HepG2 (cell line): Measurements from ENCODE around the gene ANKDD1A. TPM values are rescaled to one million over a fixed set of nuclear protein-coding genes. Genes with fewer than 3 reads are reported as not detected.

Experiments
- ATAC-seq: fragments of 200-7000 bp; cut with Tn5 transposase; 3 replicates; pipeline ENCODE4 v1.9.1; 2020; ENCODE audit warnings: mild to moderate bottlenecking, moderate library complexity
- BruUV-seq: library from RNA; stranded (reverse); fragments of 400-500 nt; replicated peaks from 2 replicates; lab custom pipeline; 2021; lab: Mats Ljungman, UMichigan
- CTCF ChIA-PET: fragments of 300-600 bp; formaldehyde crosslinking; extraction: SDS; loops from one replicate; lab custom pipeline; 2021; ENCODE audit warnings: low total read pairs, inconsistent platforms, low intra/inter-chr PET ratio; lab: Yijun Ruan, JAX
- POLR2A ChIA-PET: fragments of 350-600 bp; sonication (Branson Sonifier 250); formaldehyde crosslinking; loops from one replicate; lab custom pipeline; 2020; ENCODE audit warnings: antibody characterized with exemption, inconsistent platforms; lab: Yijun Ruan, JAX
- DNase-seq: peaks from one replicate; pipeline ENCODE4 v3.0.0-alpha.2; 2015; ENCODE audit warnings: low spot score
- FAIRE-seq: peaks from 3 replicates; lab custom pipeline; 2011; peaks lifted over from hg19 to GRCh38; lab: Jason Lieb, UNC
- H2AFZ ChIP-seq: one replicate; pipeline ENCODE4 v1.6.1; 2011; ENCODE audit warnings: low read length, inconsistent platforms
- H3K27ac ChIP-seq: fragments of 300-600 bp; 3 replicates; pipeline ENCODE4 v1.8.0; 2011; ENCODE audit warnings: mixed run types, mild to moderate bottlenecking, mixed read lengths, low read length, inconsistent platforms; ENCODE audit not compliant: insufficient read depth; ENCODE audit errors: extremely low read length
- H3K27me3 ChIP-seq, 2 experiments: fragments of 200-600 bp in 1 of 2; 2 replicates in 1 of 2; 3 replicates in 1 of 2; pipeline versions ENCODE4 v1.6.0 to v1.8.0; 2011; ENCODE audit warnings: low read length in 2 of 2, mild to moderate bottlenecking in 2 of 2, moderate library complexity in 2 of 2, inconsistent platforms in 1 of 2; ENCODE audit not compliant: insufficient read depth in 2 of 2, control insufficient read depth in 1 of 2
- H3K36me3 ChIP-seq, 2 experiments: fragments of 200-600 bp in 1 of 2; replicated peaks in 1 of 2; 2 replicates in 1 of 2; 3 replicates in 1 of 2; pipeline versions ENCODE4 v1.5.1 to v1.8.0; 2011; ENCODE audit warnings: low read length in 2 of 2, inconsistent platforms in 1 of 2; ENCODE audit not compliant: insufficient read depth in 2 of 2, control insufficient read depth in 1 of 2
- H3K4me1 ChIP-seq: 2 replicates; pipeline ENCODE4 v1.5.1; 2012; ENCODE audit warnings: low read length, inconsistent platforms; ENCODE audit not compliant: insufficient read depth
- H3K4me2 ChIP-seq: 2 replicates; pipeline ENCODE4 v1.6.0; 2011; ENCODE audit warnings: low read depth, low read length, inconsistent platforms
- H3K4me3 ChIP-seq, 3 experiments: fragments of 200-600 bp in 1 of 3; sonication (generic), shearing (Covaris generic) in 1 of 3; replicated peaks in 1 of 3; 2 replicates each; pipeline ENCODE4 v1.5.1; 2011 to 2016; ENCODE audit warnings: low read length in 3 of 3, inconsistent platforms in 2 of 3, low read depth in 2 of 3, mild to moderate bottlenecking in 2 of 3, control low read depth in 1 of 3, mixed read lengths in 1 of 3; ENCODE audit not compliant: insufficient read depth in 1 of 3
- H3K79me2 ChIP-seq: one replicate; pipeline ENCODE4 v1.6.1; 2011; ENCODE audit warnings: low read length, inconsistent platforms; ENCODE audit not compliant: insufficient read depth
- H3K9ac ChIP-seq: 2 replicates; pipeline ENCODE4 v1.6.0; 2011; ENCODE audit warnings: mild to moderate bottlenecking, low read depth, low read length, inconsistent platforms; ENCODE audit not compliant: insufficient read depth
- H3K9me3 ChIP-seq: 2 replicates; pipeline ENCODE4 v1.5.1; 2012; ENCODE audit warnings: mild to moderate bottlenecking, low read length
- H4K20me1 ChIP-seq: 2 replicates; pipeline ENCODE4 v1.6.0; 2011; ENCODE audit warnings: inconsistent platforms, mild to moderate bottlenecking, low read length, moderate library complexity; ENCODE audit not compliant: insufficient read depth
- EP300 ChIP-seq, 3 experiments: sonication (generic) in 1 of 3; formaldehyde crosslinking in 1 of 3; IDR thresholded peaks; 2 replicates each; pipeline versions ENCODE4 v1.5.1 to v1.6.1; 2011 to 2020; ENCODE audit warnings: low read depth in 2 of 3, low read length in 2 of 3, borderline replicate concordance in 1 of 3, improper control_type of control experiment in 1 of 3, mild to moderate bottlenecking in 1 of 3, missing genetic modification reagents in 1 of 3, moderate library complexity in 1 of 3
- FOSL2 ChIP-seq: sonication (generic); formaldehyde crosslinking; IDR thresholded peaks from 2 replicates; pipeline ENCODE4 v1.4.0; 2020; ENCODE audit warnings: missing genetic modification reagents
- GATA4 ChIP-seq: sonication (generic); IDR thresholded peaks from 2 replicates; pipeline ENCODE4 v1.6.1; 2016; ENCODE audit warnings: antibody characterized with exemption, low read depth, borderline replicate concordance
- GTF2F1 ChIP-seq: fragments of 150-350 bp; IDR thresholded peaks from 2 replicates; pipeline ENCODE4 v1.6.1; 2014; ENCODE audit warnings: low read length
- LCORL ChIP-seq, 2 experiments: fragments of 450-650 bp in 1 of 2; sonication (generic) in 1 of 2; formaldehyde crosslinking in 1 of 2; IDR thresholded peaks; 2 replicates each; pipeline versions ENCODE4 v1.5.0 to v1.6.1; 2017 to 2020; ENCODE audit warnings: antibody characterized with exemption in 1 of 2, missing genetic modification reagents in 1 of 2
- MAFG ChIP-seq: sonication (generic); formaldehyde crosslinking; IDR thresholded peaks from 2 replicates; pipeline ENCODE4 v1.5.1; 2020; ENCODE audit warnings: mild to moderate bottlenecking, missing genetic modification reagents
- PAXIP1 ChIP-seq: sonication (generic); formaldehyde crosslinking; conservative IDR thresholded peaks from 2 replicates; pipeline ENCODE4 v1.4.0; 2020; ENCODE audit warnings: mild to moderate bottlenecking, missing genetic modification reagents, moderate library complexity
- PHF8 ChIP-seq: sonication (generic); formaldehyde crosslinking; IDR thresholded peaks from 2 replicates; pipeline ENCODE4 v1.5.0; 2020; ENCODE audit warnings: missing genetic modification reagents
- SALL1 ChIP-seq: sonication (generic); formaldehyde crosslinking; IDR thresholded peaks from 2 replicates; pipeline ENCODE4 v1.8.0; 2022; ENCODE audit warnings: mild to moderate bottlenecking, missing genetic modification reagents
- SRY ChIP-seq: sonication (generic); formaldehyde crosslinking; IDR thresholded peaks from 2 replicates; pipeline ENCODE4 v1.8.0; 2022; ENCODE audit warnings: mild to moderate bottlenecking, missing genetic modification reagents
- TBX2 ChIP-seq: sonication (generic); formaldehyde crosslinking; IDR thresholded peaks from 2 replicates; pipeline ENCODE4 v1.5.0; 2020; ENCODE audit warnings: missing genetic modification reagents, mild to moderate bottlenecking, borderline replicate concordance
- TFE3 ChIP-seq: IDR thresholded peaks from 2 replicates; pipeline ENCODE4 v1.6.1; 2016
- XRCC5 ChIP-seq: fragments of 200-400 bp; formaldehyde crosslinking; optimal IDR thresholded peaks from 2 replicates; pipeline ENCODE3; 2017; ENCODE audit warnings: mild to moderate bottlenecking, low read length
- ZC3H13 ChIP-seq: sonication (generic); formaldehyde crosslinking; IDR thresholded peaks from 2 replicates; pipeline ENCODE4 v1.8.1; 2023; ENCODE audit warnings: mild to moderate bottlenecking, missing genetic modification reagents, moderate library complexity
- ZFYVE20 ChIP-seq: sonication (generic); formaldehyde crosslinking; IDR thresholded peaks from 2 replicates; pipeline ENCODE4 v1.8.0; 2023; ENCODE audit warnings: low read depth, mild to moderate bottlenecking, moderate library complexity, missing genetic modification reagents, borderline replicate concordance
- ZNF235 ChIP-seq: sonication (generic); formaldehyde crosslinking; IDR thresholded peaks from 2 replicates; pipeline ENCODE4 v1.8.1; 2023; ENCODE audit warnings: mild to moderate bottlenecking, missing genetic modification reagents, borderline replicate concordance
- ZNF34 ChIP-seq: sonication (generic); formaldehyde crosslinking; IDR thresholded peaks from 2 replicates; pipeline ENCODE4 v1.4.0; 2020; ENCODE audit warnings: mild to moderate bottlenecking, missing genetic modification reagents, borderline replicate concordance
- ZNF577 ChIP-seq: sonication (generic); formaldehyde crosslinking; IDR thresholded peaks from 2 replicates; pipeline ENCODE4 v1.4.0; 2020; ENCODE audit warnings: mild to moderate bottlenecking, low read depth, missing genetic modification reagents, borderline replicate concordance
- WGBS: methylation state at CpG from one replicate; pipeline ENCODE4 v1.1.6; 2017; ENCODE audit warnings: low lambda C conversion rate; 5-methylcytosine and 5-hydroxymethylcytosine counted together
- in situ Hi-C: cut with HindIII; loops from 2 replicates; pipeline ENCODE4 v1.10.0; 2017; ENCODE audit warnings: low pct_unique_long_range_greater_than_20kb; ENCODE audit not compliant: extremely low pct_ligation_motif_present
- intact Hi-C: fragments of 100-400 bp; cut with micrococcal nuclease; formaldehyde crosslinking; loops from one replicate; pipeline ENCODE4 v1.10.0; 2022; ENCODE audit not compliant: unreplicated experiment
- polyA plus RNA-seq, 8 experiments: library from polyadenylated mRNA; depleted of rRNA in 3 of 8; stranded (reverse) in 7 of 8; unstranded in 1 of 8; fragments of >200 nt; fragmentation: Illumina TruSeq in 4 of 8; extraction: Trizol in 4 of 8; gene quantifications; 2 replicates each; pipeline versions ENCODE4 v1.2.1 to v1.2.3, GENCODE V29; 2011 to 2016; ENCODE audit warnings: low read depth in 4 of 8, missing spikeins in 1 of 8, mixed read lengths in 1 of 8; ENCODE audit not compliant: insufficient read depth in 1 of 8
- total RNA-seq, 5 experiments: library from RNA; depleted of rRNA; stranded (reverse); fragments of >200 nt; fragmentation: Illumina TruSeq; extraction: Trizol; gene quantifications; 2 replicates each; pipeline ENCODE4 v1.2.3, GENCODE V29; 2016; ENCODE audit warnings: low read depth in 1 of 5

Gene ANKDD1A
- total and polyA plus RNA-seq, 2 of the 13 experiments (the other 11 are each of a cell fraction or from before 2014, with no cell fraction given): 0.11 to 0.48 TPM

GRCh38 chr15:64883100-64883581, 28.6 kb upstream of the ANKDD1A start (continued):
- no peak for TF ChIP-seq GATA4
- TF ChIP-seq PHF8 (CRISPR knock-in tag): no peak
- TF ChIP-seq ZC3H13: no peak
- no peak for TF ChIP-seq TBX2
- TF ChIP-seq EP300 (IDR thresholded peaks at IDR 0.05; ENCODE audit: low read depth in 2 of 2, low read length in 2 of 2): no peak
- TF ChIP-seq EP300 (CRISPR knock-in tag; IDR thresholded peaks at IDR 0.05; ENCODE audit: borderline replicate concordance): no peak
- no peak for TF ChIP-seq ZNF577 (CRISPR knock-in tag)
- TF ChIP-seq GTF2F1: no peak
- TF ChIP-seq, all 625 proteins: peak for 0

- Histone ChIP-seq H3K9me3 (no peaks in the 10 kb centered on the region), H3K4me3 (no peak overlapping the region), H3K4me1 (peaks cover 16% of the 10 kb centered on the region), H3K9ac (no peak overlapping the region), H3K27me3 (peaks cover 1 to 6% of the 10 kb centered on the region in 2 experiments; a peak in 2 of 5 replicates), H4K20me1 (no peaks in the 10 kb centered on the region), H3K27ac (no peak overlapping the region), H3K79me2 (no peaks in the 10 kb centered on the region), H3K4me2 (no peak overlapping the region; the same call in 1 of the 2 replicates), H3K36me3 (no peaks in the 10 kb centered on the region), H2AFZ (no peak overlapping the region)
- DNase-seq: no peak
- no TSS peak for BruUV-seq
- CTCF ChIA-PET: no interaction called here
- ATAC-seq: peak; percentile 77
- 20% methylated on average over 3 of the region's 10 CpGs for WGBS
- intact Hi-C loops: no loop called here
- POLR2A ChIA-PET: interaction anchor here (1.4 kb wide), 1 partner anchor 10 kb away, joined by 8 read pairs; no protein-coding TSS in a partner anchor
- no peak for FAIRE-seq
- in situ Hi-C loops: no loop called here
- TF ChIP-seq XRCC5 (peak; percentile 27), FOSL2 (CRISPR knock-in tag) (peak; percentile 61), ZFYVE20 (CRISPR knock-in tag) (no peak), LCORL (IDR thresholded peaks at IDR 0.05) (0 out of 2 replicates have a peak, but pooled peaks have one; percentile 19), LCORL (CRISPR knock-in tag; IDR thresholded peaks at IDR 0.05) (no peak), SALL1 (CRISPR knock-in tag) (peak; percentile 37; the same call in 1 of the 2 replicates), ZNF34 (no peak), MAFG (CRISPR knock-in tag) (no peak), PAXIP1 (CRISPR knock-in tag) (0 out of 2 replicates have a peak, but pooled peaks have one; percentile 19), TFE3 (CRISPR knock-in tag) (peak; percentile 34; the same call in 1 of the 2 replicates), SRY (CRISPR knock-in tag) (no peak), ZNF235 (CRISPR knock-in tag) (no peak)
These were observed 27.6 kb upstream of the ANKDD1A start for GRCh38 chr15:64883997-64884511.
